ENCODE data around the gene PIGC. TPM values are rescaled to one million over a fixed set of nuclear protein-coding genes. Genes with fewer than 3 reads are reported as not detected.

Gene PIGC
- total and polyA plus RNA-seq, 4 experiments from 2014 or later: 48.9 to 132 (median 79.2) TPM

DNA sequence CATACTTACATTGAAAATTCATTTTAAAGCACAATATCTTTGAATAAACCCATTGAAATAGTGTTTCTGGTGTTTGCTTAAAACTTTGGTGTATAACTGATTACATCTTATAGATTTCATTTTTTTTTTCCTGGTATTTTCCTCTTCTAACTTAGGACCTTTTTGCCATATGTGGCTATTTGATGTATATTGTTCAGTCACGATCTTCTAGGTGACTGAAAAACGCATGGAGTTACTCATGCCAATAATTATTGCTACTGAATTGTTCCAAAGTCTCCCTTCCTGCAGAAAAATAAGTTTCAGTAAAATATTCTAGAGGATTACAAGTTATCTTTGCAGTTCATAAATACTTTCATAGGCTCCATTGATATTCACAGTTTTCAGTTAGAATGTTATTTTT lies 46.2 kb downstream of the PIGC start:
- intact Hi-C loops (cut with micrococcal nuclease): loop anchor here (5.0 to 10.0 kb wide), 2 partner anchors 45 to 613 kb away; partner anchors contain the start of genes METTL13 and PIGC
- H3K27me3 Mint-ChIP-seq: no peaks in the 10 kb centered on the region
- no peak overlapping the region for H3K27ac Mint-ChIP-seq
- DNase-seq: no peak
- no peaks in the 10 kb centered on the region for H3K9me3 Mint-ChIP-seq
- Histone ChIP-seq H3K36me3 (ENCODE audit: insufficient read depth, low read length) (no peaks in the 10 kb centered on the region), H3K27ac (ENCODE audit: low read depth, low read length) (no peak overlapping the region), H3K4me1 (ENCODE audit: insufficient read depth, low read length) (peaks cover 55% of the 10 kb centered on the region), H3K4me3 (ENCODE audit: low read length in 2 of 2) (no peak overlapping the region), H3K27me3 (ENCODE audit: insufficient read depth, low read length) (no peaks in the 10 kb centered on the region), H3K9me3 (ENCODE audit: control insufficient read depth in 1 of 2, low read length in 2 of 2) (no peaks in the 10 kb centered on the region)
- H3K36me3 Mint-ChIP-seq: peaks cover 0 to 5% of the 10 kb centered on the region in 2 donors
- peaks cover 39 to 78% (median 62%) of the 10 kb centered on the region in 4 donors for H3K4me1 Mint-ChIP-seq
- POLR2A ChIA-PET (ENCODE audit: partially characterized antibody): interaction anchor here (4.4 to 6.8 kb wide), 2 partner anchors 38 to 216 kb away, joined by 32 to 61 read pairs; no protein-coding TSS in a partner anchor
- CTCF ChIA-PET (ENCODE audit: partially characterized antibody): interaction anchor here (1.0 to 6.1 kb wide), 7 partner anchors 13 to 307 kb away, joined by 3 to 58 read pairs (median 18); no protein-coding TSS in a partner anchor
- H3K4me3 Mint-ChIP-seq: no peak overlapping the region

DNA sequence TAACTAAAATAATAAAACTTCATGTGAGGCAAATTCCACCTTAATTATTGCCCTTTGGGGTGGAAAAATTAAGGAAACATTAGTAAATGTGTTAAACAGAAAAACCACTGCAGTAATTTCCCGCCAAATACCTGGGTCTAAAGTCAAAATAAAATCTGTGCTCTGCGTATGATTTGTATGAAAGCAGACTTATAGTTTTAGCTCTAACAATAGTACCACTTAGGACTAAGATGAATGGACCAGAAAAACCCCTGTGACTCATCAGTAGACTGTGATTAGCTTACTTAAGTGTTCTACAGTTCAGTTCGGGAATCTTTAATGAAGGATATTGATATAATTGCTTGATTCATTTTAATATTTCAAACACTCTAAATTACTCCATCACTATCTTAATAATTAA lies 46.6 kb downstream of the PIGC start:
- no peaks in the 10 kb centered on the region for H3K9me3 ChIP-seq (ENCODE audit: control insufficient read depth in 1 of 2, low read length in 2 of 2)
- Mint-ChIP-seq H3K27me3 (no peaks in the 10 kb centered on the region), H3K4me1 (peaks cover 39 to 82% (median 62%) of the 10 kb centered on the region in 4 donors), H3K4me3 (peak overlapping the region in 1 of 8 donors; percentile 8), H3K36me3 (peaks cover 0 to 5% of the 10 kb centered on the region in 2 donors), H3K27ac (peak overlapping the region in 1 of 7 donors; percentile 42), H3K9me3 (no peaks in the 10 kb centered on the region)
- CTCF ChIA-PET (ENCODE audit: partially characterized antibody): interaction anchor here (3.3 to 3.5 kb wide), 2 partner anchors 16 to 307 kb away, joined by 14 to 24 read pairs; no protein-coding TSS in a partner anchor
- no peaks in the 10 kb centered on the region for H3K36me3 ChIP-seq (ENCODE audit: insufficient read depth, low read length)
- H3K27me3 ChIP-seq (ENCODE audit: insufficient read depth, low read length): no peaks in the 10 kb centered on the region
- POLR2A ChIA-PET (ENCODE audit: partially characterized antibody): interaction anchor here (1.3 to 6.8 kb wide), 4 partner anchors 16 to 216 kb away, joined by 3 to 61 read pairs (median 18); no protein-coding TSS in a partner anchor
- peaks cover 55% of the 10 kb centered on the region for H3K4me1 ChIP-seq (ENCODE audit: insufficient read depth, low read length)
- H3K4me3 ChIP-seq (ENCODE audit: low read length in 2 of 2): no peak overlapping the region
- DNase-seq: no peak
- H3K27ac ChIP-seq (ENCODE audit: low read depth, low read length): no peak overlapping the region
- intact Hi-C loops (cut with micrococcal nuclease): loop anchor here (5.0 to 10.0 kb wide), 2 partner anchors 45 to 612 kb away; partner anchors contain the start of genes METTL13 and PIGC

GRCh38 chr1:172395576-172395975 lies 48.3 kb downstream of the PIGC start:
- H3K4me3 ChIP-seq (ENCODE audit: low read length in 2 of 2): no peak overlapping the region
- peak overlapping the region in 5 of 7 donors; percentile 57 to 97 (median 94) for H3K27ac Mint-ChIP-seq
- peak overlapping the region; percentile 61 for H3K27ac ChIP-seq (ENCODE audit: low read depth, low read length)
- H3K4me1 Mint-ChIP-seq: peaks cover 38 to 88% (median 64%) of the 10 kb centered on the region in 4 donors
- no peaks in the 10 kb centered on the region for H3K27me3 ChIP-seq (ENCODE audit: insufficient read depth, low read length)
- peaks cover 0 to 5% of the 10 kb centered on the region in 2 donors for H3K36me3 Mint-ChIP-seq
- H3K9me3 ChIP-seq (ENCODE audit: control insufficient read depth in 1 of 2, low read length in 2 of 2): no peaks in the 10 kb centered on the region
- H3K9me3 Mint-ChIP-seq: no peaks in the 10 kb centered on the region
- H3K36me3 ChIP-seq (ENCODE audit: insufficient read depth, low read length): no peaks in the 10 kb centered on the region
- ChIA-PET CTCF (ENCODE audit: partially characterized antibody) (interaction anchor here (1.0 to 3.5 kb wide), 11 partner anchors 10 to 393 kb away, joined by 3 to 26 read pairs (median 6); no protein-coding TSS in a partner anchor), POLR2A (ENCODE audit: partially characterized antibody) (interaction anchor here (1.3 to 6.8 kb wide), 9 partner anchors 11 to 278 kb away, joined by 3 to 61 read pairs (median 6); no protein-coding TSS in a partner anchor)
- intact Hi-C loops (cut with micrococcal nuclease): loop anchor here (5.0 to 10.0 kb wide), 2 partner anchors 47 to 611 kb away; partner anchors contain the start of genes METTL13 and PIGC
- H3K27me3 Mint-ChIP-seq: no peaks in the 10 kb centered on the region
- H3K4me1 ChIP-seq (ENCODE audit: insufficient read depth, low read length): peaks cover 62% of the 10 kb centered on the region
- peak overlapping the region in 1 of 8 donors; percentile 84 for H3K4me3 Mint-ChIP-seq
- DNase-seq: no peak

- POLR2A ChIA-PET (ENCODE audit: partially characterized antibody): interaction anchor here (0.6 to 6.8 kb wide), 19 partner anchors 10 to 613 kb away, joined by 3 to 61 read pairs (median 5); partner anchors contain the start of genes METTL13 and SUCO
- Mint-ChIP-seq H3K9me3 (no peaks in the 10 kb centered on the region), H3K4me1 (peaks cover 32 to 83% (median 60%) of the 10 kb centered on the region in 4 donors), H3K36me3 (peaks cover 0 to 5% of the 10 kb centered on the region in 2 donors), H3K27me3 (no peaks in the 10 kb centered on the region), H3K27ac (peak overlapping the region; percentile 91 to 97 (median 94)), H3K4me3 (peak overlapping the region; percentile 57 to 85 (median 78))
- H3K27ac ChIP-seq (ENCODE audit: low read depth, low read length): peak overlapping the region; percentile 61
- CTCF ChIA-PET (ENCODE audit: partially characterized antibody): interaction anchor here (0.6 to 3.5 kb wide), 13 partner anchors 13 to 594 kb away, joined by 3 to 26 read pairs (median 6); no protein-coding TSS in a partner anchor
- peak overlapping the region in 1 of 2 donors; percentile 5 for H3K4me3 ChIP-seq (ENCODE audit: low read length in 2 of 2)
- H3K27me3 ChIP-seq (ENCODE audit: insufficient read depth, low read length): no peaks in the 10 kb centered on the region
- DNase-seq: no peak
- H3K4me1 ChIP-seq (ENCODE audit: insufficient read depth, low read length): peaks cover 55% of the 10 kb centered on the region
- H3K9me3 ChIP-seq (ENCODE audit: control insufficient read depth in 1 of 2, low read length in 2 of 2): no peaks in the 10 kb centered on the region
- H3K36me3 ChIP-seq (ENCODE audit: insufficient read depth, low read length): no peaks in the 10 kb centered on the region
- intact Hi-C loops (cut with micrococcal nuclease): loop anchor here (1.0 to 10.0 kb wide), 5 partner anchors 14 to 610 kb away; partner anchors contain the start of genes METTL13 and PIGC
Observed at GRCh38 chr1:172394811-172395210, 49.1 kb downstream of the PIGC start.

DNA sequence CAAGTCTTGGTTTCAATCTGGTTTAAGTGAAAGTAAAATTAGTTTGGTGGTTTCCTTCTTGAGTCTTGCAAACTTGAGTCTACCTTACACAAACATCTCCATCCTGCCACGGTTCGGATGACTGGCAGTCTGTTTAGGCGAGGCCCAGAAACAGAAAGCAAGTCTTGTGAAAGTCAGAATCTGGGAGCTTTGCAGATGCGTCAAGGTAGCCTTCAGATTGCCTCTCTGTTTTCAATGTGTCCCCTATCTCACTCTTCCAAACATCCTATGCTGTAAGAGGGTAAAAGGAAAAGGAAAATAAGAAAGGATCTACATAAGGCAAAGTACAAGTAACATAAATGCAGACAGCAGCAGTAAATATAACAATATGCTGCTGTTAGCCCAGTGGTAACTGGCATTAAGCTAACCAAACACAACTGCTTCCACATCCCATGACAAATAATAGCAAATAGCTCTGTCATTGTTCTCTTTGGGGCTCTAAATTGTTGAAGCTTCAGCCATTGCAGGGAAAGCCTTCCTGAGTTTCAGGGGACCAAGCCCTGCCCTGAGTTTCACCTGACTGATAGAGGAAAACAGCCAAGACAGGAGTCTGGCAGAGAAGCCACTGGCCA lies 49.6 kb downstream of the PIGC start:
- peak overlapping the region in 1 of 2 donors; percentile 5 for H3K4me3 ChIP-seq (ENCODE audit: low read length in 2 of 2)
- H3K36me3 ChIP-seq (ENCODE audit: insufficient read depth, low read length): no peaks in the 10 kb centered on the region
- peaks cover 30 to 78% (median 56%) of the 10 kb centered on the region in 4 donors for H3K4me1 Mint-ChIP-seq
- peak; percentile 65 to 79 (median 76) for DNase-seq
- peak overlapping the region; percentile 57 to 85 (median 78) for H3K4me3 Mint-ChIP-seq
- peak overlapping the region; percentile 91 to 97 (median 94) for H3K27ac Mint-ChIP-seq
- H3K36me3 Mint-ChIP-seq: peaks cover 0 to 5% of the 10 kb centered on the region in 2 donors
- peak overlapping the region; percentile 61 for H3K27ac ChIP-seq (ENCODE audit: low read depth, low read length)
- peaks cover 50% of the 10 kb centered on the region for H3K4me1 ChIP-seq (ENCODE audit: insufficient read depth, low read length)
- ChIA-PET CTCF (ENCODE audit: partially characterized antibody) (interaction anchor here (0.6 to 3.5 kb wide), 12 partner anchors 13 to 594 kb away, joined by 3 to 26 read pairs (median 6); no protein-coding TSS in a partner anchor), POLR2A (ENCODE audit: partially characterized antibody) (interaction anchor here (0.6 to 6.8 kb wide), 20 partner anchors 10 to 613 kb away, joined by 3 to 61 read pairs (median 4); partner anchors contain the start of genes METTL13 and SUCO)
- no peaks in the 10 kb centered on the region for H3K27me3 ChIP-seq (ENCODE audit: insufficient read depth, low read length)
- no peaks in the 10 kb centered on the region for H3K9me3 Mint-ChIP-seq
- no peaks in the 10 kb centered on the region for H3K27me3 Mint-ChIP-seq
- no peaks in the 10 kb centered on the region for H3K9me3 ChIP-seq (ENCODE audit: control insufficient read depth in 1 of 2, low read length in 2 of 2)
- intact Hi-C loops (cut with micrococcal nuclease): loop anchor here (1.0 to 10.0 kb wide), 4 partner anchors 13 to 609 kb away; partner anchors contain the start of gene METTL13

- Histone ChIP-seq H3K27me3 (ENCODE audit: insufficient read depth, low read length) (no peaks in the 10 kb centered on the region), H3K27ac (ENCODE audit: low read depth, low read length) (no peak overlapping the region), H3K4me1 (ENCODE audit: insufficient read depth, low read length) (peaks cover 41% of the 10 kb centered on the region), H3K4me3 (ENCODE audit: low read length in 2 of 2) (no peak overlapping the region), H3K9me3 (ENCODE audit: control insufficient read depth in 1 of 2, low read length in 2 of 2) (no peaks in the 10 kb centered on the region), H3K36me3 (ENCODE audit: insufficient read depth, low read length) (no peaks in the 10 kb centered on the region)
- Mint-ChIP-seq H3K27ac (peak overlapping the region in 5 of 7 donors; percentile 35 to 94 (median 79)), H3K27me3 (no peaks in the 10 kb centered on the region), H3K9me3 (no peaks in the 10 kb centered on the region), H3K36me3 (peaks cover 0 to 5% of the 10 kb centered on the region in 2 donors), H3K4me3 (peak overlapping the region in 5 of 8 donors; percentile 30 to 83 (median 51)), H3K4me1 (peaks cover 24 to 69% (median 47%) of the 10 kb centered on the region in 4 donors)
- DNase-seq: no peak
- POLR2A ChIA-PET (ENCODE audit: partially characterized antibody): interaction anchor here (4.4 to 6.8 kb wide), 2 partner anchors 34 to 212 kb away, joined by 32 to 61 read pairs; no protein-coding TSS in a partner anchor
- CTCF ChIA-PET (ENCODE audit: partially characterized antibody): interaction anchor here (1.7 to 3.5 kb wide), 4 partner anchors 12 to 257 kb away, joined by 4 to 26 read pairs (median 20); no protein-coding TSS in a partner anchor
- intact Hi-C loops (cut with micrococcal nuclease): loop anchor here (10.0 kb wide), 1 partner anchor 609 kb away; the partner anchor contains the start of gene METTL13
Observed at GRCh38 chr1:172393354-172393753, 50.5 kb downstream of the PIGC start.
